CD14-positive monocyte (primary cell): ENCODE data around the gene LINC00237. TPM values are rescaled to one million over a fixed set of nuclear protein-coding genes. Genes with fewer than 3 reads are reported as not detected.
A peak's percentile ranks its signal among the peaks of the same experiment; 100 is the strongest.

Experiments
- DNase-seq, 3 donors: peaks; one replicate each; pipeline ENCODE4 v3.0.0-alpha.2; 2011 to 2022
- H2AFZ ChIP-seq: 2 replicates; pipeline ENCODE4 v1.6.0; 2012; ENCODE audit warnings: mild to moderate bottlenecking, low read depth, low read length, inconsistent platforms; ENCODE audit not compliant: insufficient read depth, poor library complexity, severe bottlenecking
- H3K27ac ChIP-seq, 2 donors: 1 replicate in 1 of 2; 2 replicates in 1 of 2; pipeline ENCODE4 v1.5.1; 2012 to 2013; ENCODE audit warnings: low read length in 2 of 2, control low read depth in 1 of 2, inconsistent platforms in 1 of 2, low read depth in 1 of 2, mild to moderate bottlenecking in 1 of 2
- H3K27me3 ChIP-seq, 2 donors: one replicate each; pipeline versions ENCODE4 v1.6.0 to v1.6.1; 2011 to 2013; ENCODE audit warnings: low read length in 2 of 2; ENCODE audit not compliant: control insufficient read depth in 2 of 2, insufficient read depth in 2 of 2
- H3K36me3 ChIP-seq, 2 donors: replicated peaks in 1 of 2; 1 replicate in 1 of 2; 2 replicates in 1 of 2; pipeline versions ENCODE4 v1.5.1 to v1.6.1; 2012 to 2013; ENCODE audit warnings: low read length in 2 of 2, control low read depth in 1 of 2, inconsistent platforms in 1 of 2, mild to moderate bottlenecking in 1 of 2; ENCODE audit not compliant: insufficient read depth in 2 of 2, control insufficient read depth in 1 of 2
- H3K4me1 ChIP-seq, 2 donors: 1 replicate in 1 of 2; 2 replicates in 1 of 2; pipeline versions ENCODE4 v1.5.1 to v1.6.1; 2012 to 2013; ENCODE audit warnings: low read length in 2 of 2, control low read depth in 1 of 2, inconsistent platforms in 1 of 2, mild to moderate bottlenecking in 1 of 2, moderate library complexity in 1 of 2; ENCODE audit not compliant: insufficient read depth in 2 of 2, control insufficient read depth in 1 of 2
- H3K4me2 ChIP-seq: replicated peaks from 2 replicates; pipeline ENCODE3; 2012; ENCODE audit warnings: low read length, moderate library complexity, mild to moderate bottlenecking; ENCODE audit not compliant: poor library complexity, severe bottlenecking; ENCODE audit errors: extremely low read depth
- H3K4me3 ChIP-seq, 3 experiments: fragments of 200-600 bp in 1 of 3; sonication (generic) in 1 of 3; replicated peaks in 1 of 3; 1 replicate in 2 of 3; 2 replicates in 1 of 3; pipeline ENCODE4 v1.5.1; 2011 to 2013; ENCODE audit warnings: low read length in 3 of 3, mild to moderate bottlenecking in 3 of 3, control low read depth in 2 of 3, low read depth in 2 of 3, inconsistent platforms in 1 of 3, moderate library complexity in 1 of 3
- H3K79me2 ChIP-seq: 2 replicates; pipeline ENCODE4 v1.6.0; 2012; ENCODE audit warnings: mild to moderate bottlenecking, control low read depth, inconsistent platforms, low read length, moderate library complexity; ENCODE audit not compliant: insufficient read depth
- H3K9ac ChIP-seq: 2 replicates; pipeline ENCODE4 v1.6.0; 2017; ENCODE audit warnings: low read length, mild to moderate bottlenecking; ENCODE audit not compliant: insufficient read depth, poor library complexity, severe bottlenecking
- H3K9me3 ChIP-seq, 2 donors: replicated peaks in 1 of 2; 1 replicate in 1 of 2; 2 replicates in 1 of 2; pipeline versions ENCODE4 v1.5.1 to v1.6.1; 2012 to 2013; ENCODE audit warnings: low read length in 2 of 2, control low read depth in 1 of 2; ENCODE audit not compliant: control insufficient read depth in 1 of 2, insufficient read depth in 1 of 2
- H4K20me1 ChIP-seq: 2 replicates; pipeline ENCODE4 v1.6.0; 2012; ENCODE audit warnings: mild to moderate bottlenecking, low read length, control low read depth, moderate library complexity; ENCODE audit not compliant: insufficient read depth
- H3K27ac Mint-ChIP-seq, 7 donors: one replicate each; pipeline ENCODE4 v1.8.0; 2020; ENCODE audit warnings: mild to moderate bottlenecking in 7 of 7, mixed read lengths in 7 of 7, moderate library complexity in 6 of 7, inconsistent platforms in 2 of 7
- H3K27me3 Mint-ChIP-seq, 3 donors: one replicate each; pipeline ENCODE4 v1.8.0; 2021 to 2022; ENCODE audit warnings: low read depth in 3 of 3, mild to moderate bottlenecking in 3 of 3, mixed read lengths in 3 of 3, moderate library complexity in 3 of 3, inconsistent platforms in 1 of 3
- H3K36me3 Mint-ChIP-seq, 2 donors: one replicate each; pipeline ENCODE4 v1.8.0; 2020; ENCODE audit warnings: mixed read lengths in 2 of 2, inconsistent platforms in 1 of 2, mild to moderate bottlenecking in 1 of 2
- H3K4me1 Mint-ChIP-seq: one replicate; pipeline ENCODE4 v1.8.0; 2020; ENCODE audit warnings: mild to moderate bottlenecking, mixed read lengths
- H3K4me3 Mint-ChIP-seq, 2 donors: one replicate each; pipeline ENCODE4 v1.8.0; 2020; ENCODE audit warnings: mild to moderate bottlenecking in 2 of 2, mixed read lengths in 2 of 2, moderate library complexity in 1 of 2
- H3K9me3 Mint-ChIP-seq, 7 donors: one replicate each; pipeline ENCODE4 v1.8.0; 2020 to 2022; ENCODE audit warnings: mixed read lengths in 7 of 7, mild to moderate bottlenecking in 6 of 7, moderate library complexity in 6 of 7, inconsistent platforms in 2 of 7
- CTCF ChIP-seq: fragments of 200-600 bp; IDR thresholded peaks from one replicate; pipeline ENCODE4 v1.8.0; 2022; ENCODE audit warnings: antibody characterized with exemption, mild to moderate bottlenecking
- WGBS: methylation state at CpG from one replicate; pipeline ENCODE4 v1.1.5; 2013; ENCODE audit warnings: missing lambda C conversion rate; ENCODE audit not compliant: insufficient coverage; 5-methylcytosine and 5-hydroxymethylcytosine counted together
- intact Hi-C, 2 donors: fragments of 100-400 bp; cut with micrococcal nuclease; formaldehyde crosslinking; loops; one replicate each; pipeline versions ENCODE4 v1.15.0 to v1.15.1; 2023
- polyA plus RNA-seq, 3 donors: library from polyadenylated mRNA; depleted of rRNA in 1 of 3; unstranded in 2 of 3; stranded (reverse) in 1 of 3; fragments of 300-500 nt in 2 of 3; fragments of >200 nt in 1 of 3; fragmentation: Illumina TruSeq in 2 of 3; gene quantifications; 1 replicate in 2 of 3; 2 replicates in 1 of 3; pipeline ENCODE4 v1.2.3, GENCODE V29; 2012 to 2021

Gene LINC00237
- polyA plus RNA-seq, 3 donors: 0.31 to 0.39 TPM; not detected in 1

GRCh38 chr20:21104466-21104761, 1.7 kb downstream of the LINC00237 start:
- TF ChIP-seq CTCF: no peak
- Histone ChIP-seq H3K9me3 (peaks cover 6 to 46% of the 10 kb centered on the region in 2 donors), H2AFZ (no peak overlapping the region), H3K79me2 (no peaks in the 10 kb centered on the region), H4K20me1 (no peaks in the 10 kb centered on the region), H3K4me3 (no peak overlapping the region), H3K9ac (no peak overlapping the region), H3K4me1 (peaks cover 40 to 53% of the 10 kb centered on the region in 2 donors), H3K36me3 (no peaks in the 10 kb centered on the region), H3K27me3 (peaks cover 72 to 90% of the 10 kb centered on the region in 2 donors), H3K27ac (no peak overlapping the region), H3K4me2 (no peak overlapping the region)
- no peak for DNase-seq
- Mint-ChIP-seq H3K27me3 (peaks cover 76 to 96% (median 93%) of the 10 kb centered on the region in 3 donors), H3K27ac (peak overlapping the region in 1 of 7 donors; percentile 33), H3K4me1 (peaks cover 42% of the 10 kb centered on the region), H3K36me3 (peaks cover 2 to 16% of the 10 kb centered on the region in 2 donors), H3K4me3 (peak overlapping the region in 1 of 2 donors; percentile 97), H3K9me3 (peaks cover 0 to 51% (median 27%) of the 10 kb centered on the region in 7 donors)
- intact Hi-C loops: no loop called here
- WGBS: 20% methylated on average over 1 of the region's 5 CpGs

- Histone ChIP-seq H3K27me3 (peaks cover 72 to 90% of the 10 kb centered on the region in 2 donors), H3K27ac (no peak overlapping the region), H3K4me2 (peak overlapping the region; percentile 91), H3K4me1 (peaks cover 46 to 58% of the 10 kb centered on the region in 2 donors), H3K4me3 (peak overlapping the region in 1 of 3 experiments; percentile 89), H2AFZ (no peak overlapping the region), H3K9ac (no peak overlapping the region), H3K79me2 (no peaks in the 10 kb centered on the region), H4K20me1 (no peaks in the 10 kb centered on the region), H3K9me3 (peaks cover 6 to 46% of the 10 kb centered on the region in 2 donors), H3K36me3 (no peaks in the 10 kb centered on the region)
- Mint-ChIP-seq H3K9me3 (peaks cover 0 to 57% (median 26%) of the 10 kb centered on the region in 7 donors), H3K4me3 (peak overlapping the region; percentile 95 to 97), H3K36me3 (peaks cover 2 to 21% of the 10 kb centered on the region in 2 donors), H3K27me3 (peaks cover 76 to 95% (median 94%) of the 10 kb centered on the region in 3 donors), H3K4me1 (peaks cover 48% of the 10 kb centered on the region), H3K27ac (peak overlapping the region in 1 of 7 donors; percentile 33)
- no peak for TF ChIP-seq CTCF
- WGBS: 15% methylated on average over 24 of the region's 32 CpGs
- intact Hi-C loops: no loop called here
- no peak for DNase-seq
These were observed 2.3 kb downstream of the LINC00237 start for GRCh38 chr20:21103582-21104465.
